Activated CD8-positive, alpha-beta T cell treated with anti-CD3 and anti-CD28 coated beads for 36 hours (primary cell): ENCODE results near the gene GPRIN3. TPM values are rescaled to one million over a fixed set of nuclear protein-coding genes. Genes with fewer than 3 reads are reported as not detected.

ENCODE experiments used
- ATAC-seq: fragments of 200-7000 bp; cut with Tn5 transposase; one replicate; pipeline ENCODE4 v1.10.0; 2021; ENCODE audit warnings: mild to moderate bottlenecking, moderate library complexity
- CTCF ChIA-PET: fragments of 350-600 bp; sonication (Branson Sonifier 250); formaldehyde crosslinking; loops from one replicate; lab custom pipeline; 2021; ENCODE audit warnings: antibody characterized with exemption; lab: Charles Lee
- POLR2A ChIA-PET: fragments of 350-600 bp; sonication (Branson Sonifier 250); formaldehyde crosslinking; loops from one replicate; lab custom pipeline; 2021; ENCODE audit warnings: antibody characterized with exemption; lab: Charles Lee
- DNase-seq: peaks from one replicate; pipeline ENCODE4 v3.0.0-alpha.2; 2020
- H3K27ac Mint-ChIP-seq: one replicate; pipeline ENCODE4 v1.8.0; 2021; ENCODE audit warnings: mild to moderate bottlenecking, mixed read lengths
- H3K27me3 Mint-ChIP-seq: one replicate; pipeline ENCODE4 v1.8.0; 2021; ENCODE audit warnings: mixed read lengths
- H3K36me3 Mint-ChIP-seq: one replicate; pipeline ENCODE4 v1.8.0; 2021; ENCODE audit warnings: low read depth, mixed read lengths
- H3K4me1 Mint-ChIP-seq: one replicate; pipeline ENCODE4 v1.8.0; 2021; ENCODE audit warnings: low read depth, mixed read lengths
- H3K4me3 Mint-ChIP-seq: one replicate; pipeline ENCODE4 v1.8.0; 2021; ENCODE audit warnings: mild to moderate bottlenecking, moderate library complexity, mixed read lengths
- H3K9me3 Mint-ChIP-seq: one replicate; pipeline ENCODE4 v1.8.0; 2021; ENCODE audit warnings: mixed read lengths
- CTCF ChIP-seq: fragments of 200-600 bp; IDR thresholded peaks from one replicate; pipeline ENCODE4 v1.8.0; 2022; ENCODE audit warnings: antibody characterized with exemption, mild to moderate bottlenecking
- intact Hi-C: fragments of 100-400 bp; cut with micrococcal nuclease; formaldehyde crosslinking; loops from one replicate; pipeline ENCODE4 v1.10.0; 2022
- total RNA-seq, 2 experiments: library from RNA; stranded (reverse); gene quantifications; one replicate each; pipeline ENCODE4 v1.2.3, GENCODE V29; 2021

Gene GPRIN3
- total RNA-seq, 2 experiments from 2014 or later, result 10.6 to 11.8 TPM

DNA sequence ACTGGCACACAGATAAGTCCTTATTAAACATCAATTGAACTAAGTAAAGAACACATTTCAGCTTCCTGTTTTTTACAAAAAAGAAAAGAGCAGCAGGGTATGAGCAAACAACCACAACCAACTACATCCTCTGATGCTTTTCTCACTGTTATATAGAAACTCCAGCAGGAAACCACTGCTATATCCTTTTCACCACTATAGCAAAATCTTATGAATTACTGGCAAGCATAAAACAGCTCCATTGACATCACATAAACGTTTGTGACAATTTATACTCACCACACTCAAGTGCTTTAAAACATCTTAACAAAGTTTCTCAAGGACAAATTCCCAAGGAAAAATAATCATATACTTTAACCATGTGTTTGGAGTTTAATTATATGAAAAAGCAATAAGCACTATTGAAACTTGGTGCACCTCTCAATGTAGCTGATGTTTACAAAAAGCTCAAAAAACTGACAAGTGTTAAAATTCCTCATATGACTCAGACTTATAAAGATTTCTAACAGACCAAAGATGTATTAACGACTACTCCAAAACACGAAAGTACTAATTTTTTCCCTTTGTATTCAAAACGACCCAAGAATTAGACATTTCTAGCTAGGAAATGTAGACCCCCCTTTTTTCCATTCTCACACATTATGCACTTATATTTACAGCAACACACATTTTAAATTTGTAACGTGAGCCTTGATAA lies 12.9 kb downstream of the GPRIN3 start:
- Mint-ChIP-seq H3K4me1 (peaks cover 83% of the 10 kb centered on the region), H3K9me3 (no peaks in the 10 kb centered on the region), H3K27ac (peak overlapping the region; percentile 98), H3K36me3 (peaks cover 23% of the 10 kb centered on the region), H3K27me3 (no peaks in the 10 kb centered on the region), H3K4me3 (peak overlapping the region; percentile 66)
- DNase-seq (no peak), ATAC-seq (peak; percentile 65)
- TF ChIP-seq CTCF, result no peak
- ChIA-PET POLR2A (interaction anchor here (0.7 to 3.0 kb wide), 9 partner anchors 8 to 39 kb away, joined by 3 to 15 read pairs (median 7); partner anchors contain the start of gene GPRIN3), CTCF (interaction anchor here (0.6 to 2.5 kb wide), 12 partner anchors 8 to 135 kb away, joined by 3 to 11 read pairs (median 4); partner anchors contain the start of gene GPRIN3)
- intact Hi-C loops, result loop anchor here (5.0 kb wide), 3 partner anchors 37 to 138 kb away; no protein-coding TSS in a partner anchor

DNA sequence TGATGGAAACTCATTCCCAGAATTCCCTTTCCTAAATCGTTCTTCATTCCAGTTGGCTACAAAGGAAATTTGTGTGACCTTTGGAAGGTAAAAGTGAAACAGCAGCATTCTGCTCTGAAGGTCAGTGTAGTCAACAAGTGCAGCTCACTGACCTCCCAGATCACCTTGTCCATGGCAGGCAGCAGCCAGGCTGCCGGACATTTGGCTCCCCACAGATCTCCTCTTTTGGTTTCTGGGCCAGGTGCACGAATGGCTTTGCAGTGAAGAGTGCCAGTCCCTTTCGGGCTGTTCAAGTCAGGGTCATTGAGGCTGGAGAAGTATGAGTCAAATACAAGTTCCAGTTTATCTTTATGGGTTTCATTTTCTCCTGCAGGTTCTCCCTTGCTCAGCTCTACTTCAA lies 14.3 kb downstream of the GPRIN3 start:
- Mint-ChIP-seq H3K27ac (peak overlapping the region; percentile 98), H3K9me3 (no peaks in the 10 kb centered on the region), H3K27me3 (no peaks in the 10 kb centered on the region), H3K4me3 (peak overlapping the region; percentile 55), H3K36me3 (peaks cover 23% of the 10 kb centered on the region), H3K4me1 (peaks cover 91% of the 10 kb centered on the region)
- intact Hi-C loops, result loop anchor here (5.0 kb wide), 2 partner anchors 36 to 51 kb away; no protein-coding TSS in a partner anchor
- ATAC-seq (no peak), DNase-seq (peak; percentile 31)
- no peak for TF ChIP-seq CTCF
- POLR2A ChIA-PET, result interaction anchor here (3.0 kb wide), 1 partner anchor 12 kb away, joined by 15 read pairs; no protein-coding TSS in a partner anchor
- CTCF ChIA-PET, result interaction anchor here (1.0 to 2.5 kb wide), 4 partner anchors 8 to 66 kb away, joined by 3 to 11 read pairs (median 4); no protein-coding TSS in a partner anchor

GRCh38 chr4:89290727-89291516 lies 16.7 kb downstream of the GPRIN3 start:
- H3K36me3 Mint-ChIP-seq, result peaks cover 20% of the 10 kb centered on the region
- H3K27ac Mint-ChIP-seq, result peak overlapping the region; percentile 90
- no peak for TF ChIP-seq CTCF
- peaks cover 92% of the 10 kb centered on the region for H3K4me1 Mint-ChIP-seq
- peak; percentile 73 for DNase-seq
- peak; percentile 13 for ATAC-seq
- no peaks in the 10 kb centered on the region for H3K27me3 Mint-ChIP-seq
- intact Hi-C loops, result loop anchor here (5.0 kb wide), 2 partner anchors 34 to 49 kb away; no protein-coding TSS in a partner anchor
- H3K4me3 Mint-ChIP-seq, result peak overlapping the region; percentile 63
- ChIA-PET POLR2A (interaction anchor here (0.6 to 1.9 kb wide), 6 partner anchors 8 to 33 kb away, joined by 3 to 19 read pairs (median 4); partner anchors contain the start of gene GPRIN3), CTCF (interaction anchor here (0.9 to 3.9 kb wide), 3 partner anchors 10 to 148 kb away, joined by 3 to 13 read pairs (median 4); no protein-coding TSS in a partner anchor)
- no peaks in the 10 kb centered on the region for H3K9me3 Mint-ChIP-seq

GRCh38 chr4:89289312-89289711 lies 18.3 kb downstream of the GPRIN3 start:
- Mint-ChIP-seq H3K27me3 (no peaks in the 10 kb centered on the region), H3K27ac (peak overlapping the region; percentile 90)
- POLR2A ChIA-PET, result interaction anchor here (0.7 to 1.6 kb wide), 4 partner anchors 10 to 16 kb away, joined by 3 to 4 read pairs (median 4); no protein-coding TSS in a partner anchor

More at GRCh38 chr4:89289312-89289711, 18.3 kb downstream of the GPRIN3 start:
- Mint-ChIP-seq H3K4me1 (peaks cover 94% of the 10 kb centered on the region), H3K9me3 (no peaks in the 10 kb centered on the region), H3K4me3 (peak overlapping the region; percentile 63), H3K36me3 (peaks cover 22% of the 10 kb centered on the region)
- ATAC-seq, result peak; percentile 26
- TF ChIP-seq CTCF, result no peak
- CTCF ChIA-PET, result interaction anchor here (0.6 to 3.9 kb wide), 7 partner anchors 10 to 146 kb away, joined by 3 to 13 read pairs (median 4); no protein-coding TSS in a partner anchor
- DNase-seq, result no peak
- intact Hi-C loops, result no loop called here
